ENCODE results near the gene SLC41A1.

Gene SLC41A1

GRCh38 chr1:205787287-205787916 lies 25.6 kb downstream of the SLC41A1 start:
- H3K36me3 ChIP-seq (ENCODE audit: insufficient read depth, low read length), result peaks cover 5% of the 10 kb centered on the region; the same call in 1 of the 2 replicates
- H3K9me3 ChIP-seq (ENCODE audit: control insufficient read depth, insufficient read depth, low read length), result no peaks in the 10 kb centered on the region
- H3K9ac ChIP-seq (ENCODE audit: low read depth, low read length), result no peak overlapping the region

GRCh38 chr1:205786601-205787000 lies 26.4 kb downstream of the SLC41A1 start:
- no peaks in the 10 kb centered on the region for H3K9me3 ChIP-seq (ENCODE audit: control insufficient read depth, insufficient read depth, low read length)
- H3K4me1 ChIP-seq (ENCODE audit: insufficient read depth, low read length), result no peaks in the 10 kb centered on the region
- no peak overlapping the region for H3K9ac ChIP-seq (ENCODE audit: low read depth, low read length)
- H3K36me3 ChIP-seq (ENCODE audit: insufficient read depth, low read length), result peaks cover 5% of the 10 kb centered on the region; the same call in 1 of the 2 replicates

More at GRCh38 chr1:205787287-205787916, 25.6 kb downstream of the SLC41A1 start:
- H3K4me1 ChIP-seq (ENCODE audit: insufficient read depth, low read length), result no peaks in the 10 kb centered on the region

- H3K4me1 ChIP-seq (ENCODE audit: insufficient read depth, low read length), result no peaks in the 10 kb centered on the region
- H3K36me3 ChIP-seq (ENCODE audit: insufficient read depth, low read length), result no peaks in the 10 kb centered on the region
- H3K9ac ChIP-seq (ENCODE audit: low read depth, low read length), result no peak overlapping the region
- no peaks in the 10 kb centered on the region for H3K9me3 ChIP-seq (ENCODE audit: control insufficient read depth, insufficient read depth, low read length)
These were observed 27.6 kb downstream of the SLC41A1 start for GRCh38 chr1:205785446-205785845.

- Histone ChIP-seq H3K9me3 (ENCODE audit: control insufficient read depth, insufficient read depth, low read length) (no peaks in the 10 kb centered on the region), H3K36me3 (ENCODE audit: insufficient read depth, low read length) (no peaks in the 10 kb centered on the region), H3K4me1 (ENCODE audit: insufficient read depth, low read length) (no peaks in the 10 kb centered on the region), H3K9ac (ENCODE audit: low read depth, low read length) (no peak overlapping the region)
These were observed 29.1 kb downstream of the SLC41A1 start for GRCh38 chr1:205783904-205784303.

GRCh38 chr1:205783433-205783795 lies 29.6 kb downstream of the SLC41A1 start:
- H3K9ac ChIP-seq (ENCODE audit: low read depth, low read length), result no peak overlapping the region
- no peaks in the 10 kb centered on the region for H3K36me3 ChIP-seq (ENCODE audit: insufficient read depth, low read length)
- H3K9me3 ChIP-seq (ENCODE audit: control insufficient read depth, insufficient read depth, low read length), result no peaks in the 10 kb centered on the region
- H3K4me1 ChIP-seq (ENCODE audit: insufficient read depth, low read length), result no peaks in the 10 kb centered on the region

- Histone ChIP-seq H3K9ac (ENCODE audit: low read depth, low read length) (no peak overlapping the region), H3K36me3 (ENCODE audit: insufficient read depth, low read length) (no peaks in the 10 kb centered on the region), H3K4me1 (ENCODE audit: insufficient read depth, low read length) (no peaks in the 10 kb centered on the region), H3K9me3 (ENCODE audit: control insufficient read depth, insufficient read depth, low read length) (no peaks in the 10 kb centered on the region)
These were observed 30.2 kb downstream of the SLC41A1 start for GRCh38 chr1:205782627-205783432.

GRCh38 chr1:205780335-205780734 lies 32.7 kb downstream of the SLC41A1 start:
- no peaks in the 10 kb centered on the region for H3K9me3 ChIP-seq (ENCODE audit: control insufficient read depth, insufficient read depth, low read length)
- no peaks in the 10 kb centered on the region for H3K4me1 ChIP-seq (ENCODE audit: insufficient read depth, low read length)
- no peaks in the 10 kb centered on the region for H3K36me3 ChIP-seq (ENCODE audit: insufficient read depth, low read length)
- H3K9ac ChIP-seq (ENCODE audit: low read depth, low read length), result no peak overlapping the region

- Histone ChIP-seq H3K36me3 (ENCODE audit: insufficient read depth, low read length) (no peaks in the 10 kb centered on the region), H3K4me1 (ENCODE audit: insufficient read depth, low read length) (peaks cover 5% of the 10 kb centered on the region; the same call in 1 of the 2 replicates), H3K9ac (ENCODE audit: low read depth, low read length) (no peak overlapping the region), H3K9me3 (ENCODE audit: control insufficient read depth, insufficient read depth, low read length) (no peaks in the 10 kb centered on the region)
These were observed 35.0 kb downstream of the SLC41A1 start for GRCh38 chr1:205777994-205778393.

- H3K9ac ChIP-seq (ENCODE audit: low read depth, low read length), result peak overlapping the region; percentile 93; the same call in 1 of the 2 replicates
- H3K4me1 ChIP-seq (ENCODE audit: insufficient read depth, low read length), result peaks cover 5% of the 10 kb centered on the region; the same call in 1 of the 2 replicates
- H3K9me3 ChIP-seq (ENCODE audit: control insufficient read depth, insufficient read depth, low read length), result no peaks in the 10 kb centered on the region
- no peaks in the 10 kb centered on the region for H3K36me3 ChIP-seq (ENCODE audit: insufficient read depth, low read length)
These were observed 37.3 kb downstream of the SLC41A1 start for GRCh38 chr1:205775717-205776056.

GRCh38 chr1:205775015-205775716 lies 37.8 kb downstream of the SLC41A1 start, which contains the start of gene RAB29:
RAB29 (minus strand) TSS chr1:205775482; CDS start chr1:205774956, 526 bp downstream.
- Histone ChIP-seq H3K9ac (ENCODE audit: low read depth, low read length) (peak within 1 kb of the TSS; percentile 93), H3K9me3 (ENCODE audit: control insufficient read depth, insufficient read depth, low read length) (no peaks in the 10 kb centered on the region)

GRCh38 chr1:205774198-205775014 lies 38.6 kb downstream of the SLC41A1 start:
- Histone ChIP-seq H3K9me3 (ENCODE audit: control insufficient read depth, insufficient read depth, low read length) (no peaks in the 10 kb centered on the region), H3K9ac (ENCODE audit: low read depth, low read length) (peak overlapping the region; percentile 93), H3K4me1 (ENCODE audit: insufficient read depth, low read length) (peaks cover 12% of the 10 kb centered on the region; the same call in 1 of the 2 replicates), H3K36me3 (ENCODE audit: insufficient read depth, low read length) (no peaks in the 10 kb centered on the region)

More at GRCh38 chr1:205775015-205775716, 37.8 kb downstream of the SLC41A1 start, which contains the start of gene RAB29:
- Histone ChIP-seq H3K4me1 (ENCODE audit: insufficient read depth, low read length) (peaks cover 5% of the 10 kb centered on the region; the same call in 1 of the 2 replicates), H3K36me3 (ENCODE audit: insufficient read depth, low read length) (no peaks in the 10 kb centered on the region)

GRCh38 chr1:205772607-205773032 lies 40.4 kb downstream of the SLC41A1 start:
- Histone ChIP-seq H3K9me3 (ENCODE audit: control insufficient read depth, insufficient read depth, low read length) (no peaks in the 10 kb centered on the region), H3K4me1 (ENCODE audit: insufficient read depth, low read length) (peaks cover 12% of the 10 kb centered on the region; the same call in 1 of the 2 replicates)

GRCh38 chr1:205770618-205771017 lies 42.4 kb downstream of the SLC41A1 start:
- H3K4me1 ChIP-seq (ENCODE audit: insufficient read depth, low read length), result peaks cover 12% of the 10 kb centered on the region; the same call in 1 of the 2 replicates

More at GRCh38 chr1:205772607-205773032, 40.4 kb downstream of the SLC41A1 start:
- no peak overlapping the region for H3K9ac ChIP-seq (ENCODE audit: low read depth, low read length)
- H3K36me3 ChIP-seq (ENCODE audit: insufficient read depth, low read length), result no peaks in the 10 kb centered on the region

More at GRCh38 chr1:205770618-205771017, 42.4 kb downstream of the SLC41A1 start:
- H3K9me3 ChIP-seq (ENCODE audit: control insufficient read depth, insufficient read depth, low read length), result no peaks in the 10 kb centered on the region
- no peaks in the 10 kb centered on the region for H3K36me3 ChIP-seq (ENCODE audit: insufficient read depth, low read length)
- H3K9ac ChIP-seq (ENCODE audit: low read depth, low read length), result no peak overlapping the region
